ENCODE data around the gene C13orf42.

DNA sequence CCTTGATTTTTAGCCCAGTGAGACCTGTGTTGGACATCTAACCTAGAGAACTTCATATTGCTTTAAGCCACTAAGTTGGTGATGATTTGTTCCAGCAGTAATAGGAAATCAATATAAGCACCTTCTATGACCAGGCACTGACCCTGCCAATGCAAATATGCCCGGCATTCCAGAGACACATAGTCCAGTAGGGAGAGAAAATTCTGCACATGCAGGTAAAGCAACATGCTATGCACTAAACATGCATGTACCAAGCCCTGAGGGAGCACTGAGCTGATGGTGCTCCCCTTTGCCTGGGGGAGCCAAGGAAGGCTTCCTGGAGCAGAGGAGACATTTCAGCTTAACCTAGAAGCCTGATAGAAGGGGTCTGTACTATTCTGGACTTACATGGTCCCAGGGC lies 40.4 kb upstream of the C13orf42 start:
- TF ChIP-seq, protein P1, sequence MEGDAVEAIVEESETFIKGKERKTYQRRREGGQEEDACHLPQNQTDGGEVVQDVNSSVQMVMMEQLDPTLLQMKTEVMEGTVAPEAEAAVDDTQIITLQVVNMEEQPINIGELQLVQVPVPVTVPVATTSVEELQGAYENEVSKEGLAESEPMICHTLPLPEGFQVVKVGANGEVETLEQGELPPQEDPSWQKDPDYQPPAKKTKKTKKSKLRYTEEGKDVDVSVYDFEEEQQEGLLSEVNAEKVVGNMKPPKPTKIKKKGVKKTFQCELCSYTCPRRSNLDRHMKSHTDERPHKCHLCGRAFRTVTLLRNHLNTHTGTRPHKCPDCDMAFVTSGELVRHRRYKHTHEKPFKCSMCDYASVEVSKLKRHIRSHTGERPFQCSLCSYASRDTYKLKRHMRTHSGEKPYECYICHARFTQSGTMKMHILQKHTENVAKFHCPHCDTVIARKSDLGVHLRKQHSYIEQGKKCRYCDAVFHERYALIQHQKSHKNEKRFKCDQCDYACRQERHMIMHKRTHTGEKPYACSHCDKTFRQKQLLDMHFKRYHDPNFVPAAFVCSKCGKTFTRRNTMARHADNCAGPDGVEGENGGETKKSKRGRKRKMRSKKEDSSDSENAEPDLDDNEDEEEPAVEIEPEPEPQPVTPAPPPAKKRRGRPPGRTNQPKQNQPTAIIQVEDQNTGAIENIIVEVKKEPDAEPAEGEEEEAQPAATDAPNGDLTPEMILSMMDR (IDR thresholded peaks at IDR 0.05), result no peak
- TF ChIP-seq POLR2A (IDR thresholded peaks at IDR 0.05), result no peak

Measured in right lobe of liver (tissue), 4 donors.